Measurements from ENCODE around the gene UMAD1.
A peak's percentile ranks its signal among the peaks of the same experiment; 100 is the strongest.

Gene UMAD1

GRCh38 chr7:7640221-7641128 lies at the start of gene UMAD1:
TSS of gene UMAD1 (plus strand) at chr7:7640752. CDS start at chr7:7673372, 32,620 bp downstream.
- DNase-seq (ENCODE audit: low spot score), result peak; percentile 100

GRCh38 chr7:7595451-7595850 lies 45.1 kb upstream of the UMAD1 start:
- peak; percentile 22 for DNase-seq (ENCODE audit: low spot score)

- DNase-seq (ENCODE audit: low spot score), result no peak
Measured at GRCh38 chr7:7596176-7596575, 44.4 kb upstream of the UMAD1 start.

GRCh38 chr7:7607010-7607409 lies 33.5 kb upstream of the UMAD1 start:
- DNase-seq (ENCODE audit: low spot score), result no peak

- DNase-seq (ENCODE audit: low spot score), result no peak
Measured at GRCh38 chr7:7609330-7609729, 31.2 kb upstream of the UMAD1 start.

GRCh38 chr7:7612519-7612918 lies 28.0 kb upstream of the UMAD1 start:
- no peak for DNase-seq (ENCODE audit: low spot score)

- no peak for DNase-seq (ENCODE audit: low spot score)
Measured at GRCh38 chr7:7613210-7613609, 27.3 kb upstream of the UMAD1 start.

- DNase-seq (ENCODE audit: low spot score), result no peak
Measured at GRCh38 chr7:7614018-7614741, 26.4 kb upstream of the UMAD1 start.

GRCh38 chr7:7617550-7617949 lies 23.0 kb upstream of the UMAD1 start:
- no peak for DNase-seq (ENCODE audit: low spot score)

GRCh38 chr7:7618410-7618809 lies 22.1 kb upstream of the UMAD1 start:
- no peak for DNase-seq (ENCODE audit: low spot score)

GRCh38 chr7:7620236-7620635 lies 20.3 kb upstream of the UMAD1 start:
- DNase-seq (ENCODE audit: low spot score), result no peak

- DNase-seq (ENCODE audit: low spot score), result no peak
Measured at GRCh38 chr7:7620644-7621210, 19.8 kb upstream of the UMAD1 start.

GRCh38 chr7:7628476-7628875 lies 12.1 kb upstream of the UMAD1 start:
- DNase-seq (ENCODE audit: low spot score), result no peak

GRCh38 chr7:7630626-7631329 lies 9.8 kb upstream of the UMAD1 start:
- DNase-seq (ENCODE audit: low spot score), result no peak

GRCh38 chr7:7639421-7639820 lies 1.1 kb upstream of the UMAD1 start:
- no peak for DNase-seq (ENCODE audit: low spot score)

- DNase-seq (ENCODE audit: low spot score), result peak; percentile 32
Measured at GRCh38 chr7:7639847-7640220, 718 bp upstream of the UMAD1 start.

GRCh38 chr7:7641129-7641663 lies 644 bp downstream of the UMAD1 start:
- DNase-seq (ENCODE audit: low spot score), result peak; percentile 9

- DNase-seq (ENCODE audit: low spot score), result no peak
Measured at GRCh38 chr7:7642081-7642480, 1.5 kb downstream of the UMAD1 start.

- DNase-seq (ENCODE audit: low spot score), result no peak
Measured at GRCh38 chr7:7647495-7648036, 7.0 kb downstream of the UMAD1 start.

GRCh38 chr7:7650682-7651206 lies 10.2 kb downstream of the UMAD1 start:
- DNase-seq (ENCODE audit: low spot score), result no peak

GRCh38 chr7:7651479-7651878 lies 10.9 kb downstream of the UMAD1 start:
- no peak for DNase-seq (ENCODE audit: low spot score)
